SK-N-SH (cell line): ENCODE measurements around the gene ADAMTS17. TPM values are rescaled to one million over a fixed set of nuclear protein-coding genes. Genes with fewer than 3 reads are reported as not detected.

Source experiments
- CTCF ChIA-PET: fragments of 300-600, 350-600 bp; formaldehyde crosslinking; extraction: SDS; loops from one replicate; lab custom pipeline; 2021; lab: Yijun Ruan, JAX
- POLR2A ChIA-PET: fragments of 350-600 bp; sonication (Branson Sonifier 250); formaldehyde crosslinking; extraction: SDS; loops from one replicate; lab custom pipeline; 2020; ENCODE audit warnings: antibody characterized with exemption, inconsistent platforms; lab: Yijun Ruan, JAX
- DNase-seq: peaks from one replicate; pipeline ENCODE4 v3.0.0; 2012
- H2AFZ ChIP-seq: fragments of 200-600 bp; sonication (generic); 2 replicates; pipeline ENCODE4 v1.8.1; 2016; ENCODE audit warnings: antibody characterized with exemption, mild to moderate bottlenecking, low read depth
- H3F3A ChIP-seq: fragments of 200-600 bp; sonication (generic); replicated peaks from 2 replicates; pipeline ENCODE3; 2016; ENCODE audit warnings: antibody characterized with exemption, mild to moderate bottlenecking; ENCODE audit not compliant: insufficient read depth
- H3K27ac ChIP-seq, 2 experiments: fragments of 200-500 bp in 1 of 2; fragments of 200-600 bp in 1 of 2; sonication (Bioruptor generic) in 1 of 2; sonication (generic), shearing (Covaris generic) in 1 of 2; 2 replicates each; pipeline versions ENCODE4 v1.5.1 to v1.6.1; 2014 to 2016; ENCODE audit warnings: low read depth in 2 of 2, inconsistent platforms in 1 of 2, low read length in 1 of 2, mild to moderate bottlenecking in 1 of 2, mixed read lengths in 1 of 2
- H3K27me3 ChIP-seq: fragments of 200-600 bp; sonication (generic), shearing (Covaris generic); 2 replicates; pipeline ENCODE4 v1.6.1; 2016; ENCODE audit warnings: mixed run types; ENCODE audit not compliant: insufficient read depth
- H3K36me3 ChIP-seq, 2 experiments: fragments of 200-500 bp in 1 of 2; fragments of 200-600 bp in 1 of 2; sonication (Bioruptor generic) in 1 of 2; sonication (generic) in 1 of 2; replicated peaks in 1 of 2; 2 replicates each; pipeline versions ENCODE3 to v1.5.1; 2014 to 2016; ENCODE audit warnings: low read length in 1 of 2, mild to moderate bottlenecking in 1 of 2; ENCODE audit not compliant: insufficient read depth in 2 of 2, control insufficient read depth in 1 of 2
- H3K4me1 ChIP-seq, 2 experiments: fragments of 200-500 bp in 1 of 2; fragments of 200-600 bp in 1 of 2; sonication (Bioruptor generic) in 1 of 2; sonication (generic), shearing (Covaris generic) in 1 of 2; 2 replicates each; pipeline versions ENCODE4 v1.5.1 to v1.6.1; 2014 to 2016; ENCODE audit warnings: low read depth in 1 of 2, low read length in 1 of 2, mixed run types in 1 of 2; ENCODE audit not compliant: insufficient read depth in 2 of 2, control insufficient read depth in 1 of 2
- H3K4me2 ChIP-seq: fragments of 200-600 bp; sonication (generic), shearing (Covaris generic); 2 replicates; pipeline ENCODE4 v1.6.1; 2017; ENCODE audit warnings: mixed run types
- H3K4me3 ChIP-seq, 2 experiments: fragments of 200-500 bp in 1 of 2; fragments of 200-600 bp in 1 of 2; sonication (Bioruptor generic) in 1 of 2; sonication (generic), shearing (Covaris generic) in 1 of 2; 2 replicates each; pipeline versions ENCODE4 v1.5.1 to v1.8.1; 2014 to 2016; ENCODE audit warnings: low read depth in 2 of 2, inconsistent platforms in 1 of 2, low read length in 1 of 2, mild to moderate bottlenecking in 1 of 2, mixed read lengths in 1 of 2, moderate library complexity in 1 of 2
- H3K79me2 ChIP-seq: fragments of 200-600 bp; sonication (generic); 2 replicates; pipeline ENCODE4 v1.8.1; 2017; ENCODE audit warnings: mild to moderate bottlenecking; ENCODE audit not compliant: insufficient read depth
- H3K9ac ChIP-seq: fragments of 200-600 bp; sonication (generic); 2 replicates; pipeline ENCODE4 v1.6.1; 2017; ENCODE audit warnings: mixed run types
- H3K9me2 ChIP-seq: fragments of 200-600 bp; sonication (generic); 2 replicates; pipeline ENCODE4 v1.6.1; 2017; ENCODE audit warnings: mixed run types
- H3K9me3 ChIP-seq: fragments of 200-600 bp; sonication (generic); 2 replicates; pipeline ENCODE4 v1.6.1; 2017; ENCODE audit warnings: mixed run types, mild to moderate bottlenecking, moderate library complexity
- H4K20me1 ChIP-seq: fragments of 200-600 bp; sonication (generic); 2 replicates; pipeline ENCODE4 v1.6.1; 2017; ENCODE audit warnings: mild to moderate bottlenecking, mixed run types; ENCODE audit not compliant: insufficient read depth
- EZH2phosphoT487 ChIP-seq: fragments of 200-600 bp; sonication (generic); IDR thresholded peaks from 2 replicates; pipeline ENCODE4 v1.6.1; 2017; ENCODE audit warnings: low read depth, mixed run types, mild to moderate bottlenecking, antibody characterized with exemption, moderate library complexity, borderline replicate concordance
- FOSL2 ChIP-seq: IDR thresholded peaks from 2 replicates; pipeline ENCODE4 v1.4.0; 2012; ENCODE audit warnings: low read depth, mild to moderate bottlenecking, moderate library complexity, borderline replicate concordance
- FOXM1 ChIP-seq: IDR thresholded peaks from 2 replicates; pipeline ENCODE4 v1.4.0; 2012; ENCODE audit warnings: low read depth, mild to moderate bottlenecking
- GABPA ChIP-seq: IDR thresholded peaks from 2 replicates; pipeline ENCODE4 v1.4.0; 2012; ENCODE audit warnings: low read depth, mild to moderate bottlenecking
- JUND ChIP-seq: IDR thresholded peaks from 2 replicates; pipeline ENCODE4 v1.4.0; 2012
- NFIC ChIP-seq: IDR thresholded peaks from 2 replicates; pipeline ENCODE4 v1.4.0; 2012; ENCODE audit warnings: borderline replicate concordance
- PBX3 ChIP-seq: IDR thresholded peaks from 2 replicates; pipeline ENCODE4; 2012
- RCOR1 ChIP-seq: fragments of 150-350 bp; IDR thresholded peaks from 2 replicates; pipeline ENCODE4 v1.6.1; 2017; ENCODE audit warnings: antibody characterized with exemption, low read length
- REST ChIP-seq: IDR thresholded peaks from 2 replicates; pipeline ENCODE4 v1.6.1; 2012; ENCODE audit warnings: mild to moderate bottlenecking, low read depth, low read length, moderate library complexity
- RXRA ChIP-seq: IDR thresholded peaks from 2 replicates; pipeline ENCODE4 v1.4.0; 2012; ENCODE audit warnings: low read depth, mild to moderate bottlenecking, borderline replicate concordance
- SMC3 ChIP-seq: IDR thresholded peaks from 2 replicates; pipeline ENCODE4 v1.6.1; 2012; ENCODE audit warnings: low read depth, low read length, improper control_type of control experiment
- TAF1 ChIP-seq: IDR thresholded peaks from 2 replicates; pipeline ENCODE4 v1.6.1; 2012; ENCODE audit warnings: low read depth, mild to moderate bottlenecking, low read length, moderate library complexity, borderline replicate concordance
- TCF12 ChIP-seq: IDR thresholded peaks from 2 replicates; pipeline ENCODE4 v1.4.0; 2012
- USF1 ChIP-seq: IDR thresholded peaks from 2 replicates; pipeline ENCODE4 v1.4.0; 2012; ENCODE audit warnings: low read depth, borderline replicate concordance
- WGBS: methylation state at CpG from one replicate; pipeline ENCODE4 v1.1.6; 2017; ENCODE audit warnings: low lambda C conversion rate; 5-methylcytosine and 5-hydroxymethylcytosine counted together
- polyA plus RNA-seq, 3 experiments: library from polyadenylated mRNA; depleted of rRNA; stranded (reverse); fragments of >200 nt; gene quantifications; 2 replicates each; pipeline ENCODE4 v1.2.3, GENCODE V29; 2012
- TF ChIP-seq, protein P1 (sequence below): fragments of 200-600 bp; sonication (generic); IDR thresholded peaks from 2 replicates; pipeline ENCODE4 v1.6.1; 2017; ENCODE audit warnings: antibody characterized with exemption, mild to moderate bottlenecking, moderate library complexity

Gene ADAMTS17
- polyA plus RNA-seq, 1 of the 3 experiments (the other 2 are of a cell fraction), result not detected

DNA sequence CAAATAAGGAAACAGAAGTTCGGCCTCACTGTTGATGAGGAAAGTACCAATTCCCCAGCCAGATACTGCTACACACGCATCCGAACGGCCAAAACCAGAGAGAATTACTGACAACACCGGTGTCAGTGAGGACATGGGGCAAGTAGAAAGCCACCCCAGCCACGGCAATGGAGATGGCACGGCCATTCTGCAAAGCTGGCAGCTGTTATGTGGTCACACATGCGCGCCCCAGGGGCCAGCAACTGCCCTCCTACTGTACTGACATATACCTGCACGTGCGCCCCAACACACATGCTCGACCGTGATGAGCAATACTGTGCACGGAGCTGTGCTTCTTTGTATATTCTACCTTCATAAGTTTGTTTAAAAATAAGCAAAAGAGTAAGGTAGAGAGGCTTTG lies 217.4 kb downstream of the ADAMTS17 start:
- H3K79me2 ChIP-seq, result no peaks in the 10 kb centered on the region
- H3K4me1 ChIP-seq, result no peaks in the 10 kb centered on the region
- H3K36me3 ChIP-seq, result no peaks in the 10 kb centered on the region
- TF ChIP-seq USF1, result no peak
- TF ChIP-seq, protein P1, sequence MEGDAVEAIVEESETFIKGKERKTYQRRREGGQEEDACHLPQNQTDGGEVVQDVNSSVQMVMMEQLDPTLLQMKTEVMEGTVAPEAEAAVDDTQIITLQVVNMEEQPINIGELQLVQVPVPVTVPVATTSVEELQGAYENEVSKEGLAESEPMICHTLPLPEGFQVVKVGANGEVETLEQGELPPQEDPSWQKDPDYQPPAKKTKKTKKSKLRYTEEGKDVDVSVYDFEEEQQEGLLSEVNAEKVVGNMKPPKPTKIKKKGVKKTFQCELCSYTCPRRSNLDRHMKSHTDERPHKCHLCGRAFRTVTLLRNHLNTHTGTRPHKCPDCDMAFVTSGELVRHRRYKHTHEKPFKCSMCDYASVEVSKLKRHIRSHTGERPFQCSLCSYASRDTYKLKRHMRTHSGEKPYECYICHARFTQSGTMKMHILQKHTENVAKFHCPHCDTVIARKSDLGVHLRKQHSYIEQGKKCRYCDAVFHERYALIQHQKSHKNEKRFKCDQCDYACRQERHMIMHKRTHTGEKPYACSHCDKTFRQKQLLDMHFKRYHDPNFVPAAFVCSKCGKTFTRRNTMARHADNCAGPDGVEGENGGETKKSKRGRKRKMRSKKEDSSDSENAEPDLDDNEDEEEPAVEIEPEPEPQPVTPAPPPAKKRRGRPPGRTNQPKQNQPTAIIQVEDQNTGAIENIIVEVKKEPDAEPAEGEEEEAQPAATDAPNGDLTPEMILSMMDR, result no peak
- no peak for TF ChIP-seq FOXM1
- no peak for TF ChIP-seq TCF12
- TF ChIP-seq RCOR1, result no peak
- TF ChIP-seq SMC3, result no peak
- no peak for TF ChIP-seq TAF1
- no peak for TF ChIP-seq NFIC
- no peak for TF ChIP-seq REST
- TF ChIP-seq EZH2phosphoT487, result no peak
- no peak for TF ChIP-seq RXRA
- no peak for TF ChIP-seq FOSL2
- no peak for TF ChIP-seq JUND
- TF ChIP-seq GABPA, result no peak
- no peak for TF ChIP-seq PBX3
- POLR2A ChIA-PET, result no interaction called here
- no peak overlapping the region for H2AFZ ChIP-seq
- 50% methylated on average over 11 of the region's 14 CpGs for WGBS
- H3K27ac ChIP-seq, result no peak overlapping the region
- no peaks in the 10 kb centered on the region for H3K9me2 ChIP-seq
- CTCF ChIA-PET, result interaction anchor here (1.4 to 1.8 kb wide), 3 partner anchors 12 to 225 kb away, joined by 3 to 5 read pairs (median 4); no protein-coding TSS in a partner anchor
- H3F3A ChIP-seq, result no peaks in the 10 kb centered on the region
- no peak overlapping the region for H3K4me3 ChIP-seq
- no peak for DNase-seq
- H3K9me3 ChIP-seq, result no peaks in the 10 kb centered on the region
- H4K20me1 ChIP-seq, result no peaks in the 10 kb centered on the region
- no peak overlapping the region for H3K9ac ChIP-seq
- H3K27me3 ChIP-seq, result no peaks in the 10 kb centered on the region
- no peak overlapping the region for H3K4me2 ChIP-seq
